Stimulated activated CD4-positive, alpha-beta T cell treated with anti-CD3 and anti-CD28 coated beads, Interleukin-1b, Interleukin-23, amount 100 ng/mL, for 48 hours (primary cell): ENCODE data around the gene MED13L.

Experiments
- DNase-seq: peaks from one replicate; pipeline ENCODE4 v3.0.0-alpha.2; 2020

The MED13L gene

GRCh38 chr12:115956236-115956635 is 321.3 kb downstream of the MED13L start:
- no peak for DNase-seq

GRCh38 chr12:115953450-115953849 is 324.0 kb downstream of the MED13L start:
- DNase-seq = no peak

GRCh38 chr12:115953031-115953430 is 324.5 kb downstream of the MED13L start:
- DNase-seq = no peak

- no peak for DNase-seq
Measured at GRCh38 chr12:115950959-115951358, 326.5 kb downstream of the MED13L start.

GRCh38 chr12:115949675-115950074 is 327.8 kb downstream of the MED13L start:
- DNase-seq = no peak

- DNase-seq = no peak
Measured at GRCh38 chr12:115947696-115948062, 329.8 kb downstream of the MED13L start.

- DNase-seq = no peak
Measured at GRCh38 chr12:115946867-115947695, 330.4 kb downstream of the MED13L start.

GRCh38 chr12:115946092-115946491 is 331.4 kb downstream of the MED13L start:
- DNase-seq = no peak

- DNase-seq = no peak
Measured at GRCh38 chr12:115945491-115945885, 332.0 kb downstream of the MED13L start.

- no peak for DNase-seq
Measured at GRCh38 chr12:115944837-115945490, 332.5 kb downstream of the MED13L start.

- no peak for DNase-seq
Measured at GRCh38 chr12:115944392-115944742, 333.1 kb downstream of the MED13L start.

- DNase-seq = no peak
Measured at GRCh38 chr12:115943630-115944391, 333.7 kb downstream of the MED13L start.

GRCh38 chr12:115943310-115943629 is 334.2 kb downstream of the MED13L start:
- no peak for DNase-seq

- no peak for DNase-seq
Measured at GRCh38 chr12:115942346-115942745, 335.1 kb downstream of the MED13L start.

- DNase-seq = no peak
Measured at GRCh38 chr12:115941362-115941761, 336.1 kb downstream of the MED13L start.

GRCh38 chr12:115938794-115939377 is 338.6 kb downstream of the MED13L start:
- DNase-seq = no peak

- DNase-seq = no peak
Measured at GRCh38 chr12:115936997-115937916, 340.2 kb downstream of the MED13L start.

- no peak for DNase-seq
Measured at GRCh38 chr12:115934877-115935276, 342.6 kb downstream of the MED13L start.

- no peak for DNase-seq
Measured at GRCh38 chr12:115934046-115934445, 343.4 kb downstream of the MED13L start.

GRCh38 chr12:115932066-115932465 is 345.4 kb downstream of the MED13L start:
- no peak for DNase-seq

GRCh38 chr12:115930336-115930735 is 347.2 kb downstream of the MED13L start:
- no peak for DNase-seq

GRCh38 chr12:115926037-115926670 is 351.3 kb downstream of the MED13L start:
- no peak for DNase-seq
